Breast epithelium (tissue), 4 donors: ENCODE measurements around the gene LDB1. TPM values are rescaled to one million over a fixed set of nuclear protein-coding genes. Genes with fewer than 3 reads are reported as not detected.
A peak's percentile ranks its signal among the peaks of the same experiment; 100 is the strongest.

Source experiments
- DNase-seq, 2 donors: peaks; one replicate each; pipeline ENCODE4 v3.0.0-alpha.2; 2019; ENCODE audit warnings: low spot score in 2 of 2
- H3K27ac ChIP-seq, 2 donors: fragments of 200-600 bp; sonication (generic) in 1 of 2; one replicate each; pipeline ENCODE4 v1.5.1; 2016 to 2019; ENCODE audit warnings: mild to moderate bottlenecking in 1 of 2
- H3K27me3 ChIP-seq, 2 donors: fragments of 200-600 bp; sonication (generic) in 1 of 2; one replicate each; pipeline versions ENCODE4 v1.5.1 to v1.6.0; 2017 to 2019; ENCODE audit warnings: control low read depth in 1 of 2, mild to moderate bottlenecking in 1 of 2
- H3K36me3 ChIP-seq: fragments of 200-600 bp; one replicate; pipeline ENCODE4 v1.5.1; 2019
- H3K4me1 ChIP-seq, 2 donors: fragments of 200-600 bp; sonication (generic); one replicate each; pipeline ENCODE4 v1.5.1; 2016 to 2019; ENCODE audit warnings: control low read depth in 1 of 2
- H3K4me3 ChIP-seq, 3 donors: fragments of 200-600 bp; sonication (generic); 1 replicate in 2 of 3; 2 replicates in 1 of 3; pipeline ENCODE4 v1.5.1; 2016 to 2019; ENCODE audit warnings: mild to moderate bottlenecking in 3 of 3, moderate library complexity in 2 of 3
- H3K9me3 ChIP-seq, 2 donors: fragments of 200-600 bp; sonication (generic) in 1 of 2; one replicate each; pipeline ENCODE4 v1.5.1; 2016 to 2019; ENCODE audit warnings: control low read depth in 1 of 2
- CTCF ChIP-seq, 3 donors: fragments of 450-650 bp; IDR thresholded peaks; one replicate each; pipeline ENCODE4 v1.5.1; 2016 to 2017; ENCODE audit warnings: antibody characterized with exemption in 3 of 3, mild to moderate bottlenecking in 3 of 3, moderate library complexity in 3 of 3
- POLR2A ChIP-seq: fragments of 450-650 bp; IDR thresholded peaks from one replicate; pipeline ENCODE4 v1.6.1; 2016; ENCODE audit warnings: antibody characterized with exemption, mild to moderate bottlenecking, moderate library complexity
- POLR2AphosphoS5 ChIP-seq, 3 donors: sonication (generic); formaldehyde crosslinking; IDR thresholded peaks; one replicate each; pipeline ENCODE4 v1.6.1; 2017; ENCODE audit warnings: antibody characterized with exemption in 3 of 3
- intact Hi-C: fragments of 100-400 bp; cut with DNase I; formaldehyde crosslinking; loops from one replicate; pipeline ENCODE4 v1.15.1; 2023; ENCODE audit warnings: low total_unique reads
- total RNA-seq, 3 donors: library from RNA; depleted of rRNA; stranded (reverse); fragments of >200 nt; gene quantifications; one replicate each; pipeline ENCODE4 v1.1.0, GENCODE V29; 2016

The LDB1 gene
- total RNA-seq, 3 donors from 2014 or later, result 29.6 to 53.6 (median 43.6) TPM

GRCh38 chr10:102111276-102111675, 8.9 kb downstream of the LDB1 start:
- peaks cover 10 to 21% of the 10 kb centered on the region in 2 donors for H3K4me1 ChIP-seq
- intact Hi-C loops, result no loop called here
- H3K9me3 ChIP-seq, result no peaks in the 10 kb centered on the region
- TF ChIP-seq POLR2A (no peak), POLR2AphosphoS5 (IDR thresholded peaks at IDR 0.05) (no peak), CTCF (IDR thresholded peaks at IDR 0.05) (no peak)
- H3K36me3 ChIP-seq, result peaks cover 30% of the 10 kb centered on the region
- H3K4me3 ChIP-seq, result no peak overlapping the region
- no peaks in the 10 kb centered on the region for H3K27me3 ChIP-seq
- no peak overlapping the region for H3K27ac ChIP-seq
- no peak for DNase-seq

- Histone ChIP-seq H3K27ac (no peak overlapping the region), H3K9me3 (no peaks in the 10 kb centered on the region), H3K36me3 (peaks cover 30% of the 10 kb centered on the region), H3K4me1 (peaks cover 7 to 11% of the 10 kb centered on the region in 2 donors), H3K27me3 (no peaks in the 10 kb centered on the region), H3K4me3 (no peak overlapping the region)
- TF ChIP-seq POLR2A (no peak), CTCF (IDR thresholded peaks at IDR 0.05) (no peak), POLR2AphosphoS5 (IDR thresholded peaks at IDR 0.05) (no peak)
- intact Hi-C loops, result no loop called here
- no peak for DNase-seq
Measured at GRCh38 chr10:102109166-102110116, 10.7 kb downstream of the LDB1 start.

- intact Hi-C loops, result no loop called here
- Histone ChIP-seq H3K27me3 (no peaks in the 10 kb centered on the region), H3K9me3 (no peaks in the 10 kb centered on the region), H3K27ac (peak overlapping the region in 1 of 2 donors; percentile 19), H3K36me3 (peaks cover 30% of the 10 kb centered on the region), H3K4me1 (no peaks in the 10 kb centered on the region), H3K4me3 (no peak overlapping the region)
- no peak for TF ChIP-seq CTCF (IDR thresholded peaks at IDR 0.05)
- TF ChIP-seq POLR2AphosphoS5 (IDR thresholded peaks at IDR 0.05), result no peak
- no peak for TF ChIP-seq POLR2A
- no peak for DNase-seq
Measured at GRCh38 chr10:102106998-102107397, 13.2 kb downstream of the LDB1 start.

GRCh38 chr10:102102421-102102820, 17.7 kb downstream of the LDB1 start:
- TF ChIP-seq CTCF (IDR thresholded peaks at IDR 0.05) (no peak), POLR2A (no peak), POLR2AphosphoS5 (IDR thresholded peaks at IDR 0.05) (no peak)
- no peak overlapping the region for H3K27ac ChIP-seq
- no peaks in the 10 kb centered on the region for H3K9me3 ChIP-seq
- intact Hi-C loops, result no loop called here
- no peaks in the 10 kb centered on the region for H3K4me1 ChIP-seq
- no peaks in the 10 kb centered on the region for H3K27me3 ChIP-seq
- H3K4me3 ChIP-seq, result no peak overlapping the region
- H3K36me3 ChIP-seq, result no peaks in the 10 kb centered on the region
- DNase-seq, result no peak

GRCh38 chr10:102101152-102101551, 19.0 kb downstream of the LDB1 start:
- no peaks in the 10 kb centered on the region for H3K4me1 ChIP-seq
- intact Hi-C loops, result no loop called here
- H3K9me3 ChIP-seq, result no peaks in the 10 kb centered on the region
- no peak overlapping the region for H3K27ac ChIP-seq
- no peak overlapping the region for H3K4me3 ChIP-seq
- H3K36me3 ChIP-seq, result no peaks in the 10 kb centered on the region
- no peaks in the 10 kb centered on the region for H3K27me3 ChIP-seq
- TF ChIP-seq CTCF (IDR thresholded peaks at IDR 0.05) (no peak), POLR2A (no peak), POLR2AphosphoS5 (IDR thresholded peaks at IDR 0.05) (no peak)
- no peak for DNase-seq
